Astrocyte (in vitro differentiated cells and primary cell): ENCODE results near the gene SVEP1. TPM values are rescaled to one million over a fixed set of nuclear protein-coding genes. Genes with fewer than 3 reads are reported as not detected.

Experiments
- DNase-seq: peaks from one replicate; pipeline ENCODE4 v3.0.0-alpha.2; 2010; ENCODE audit warnings: low read depth
- FAIRE-seq: peaks from 2 replicates; lab custom pipeline; 2011; peaks lifted over from hg19 to GRCh38; lab: Jason Lieb, UNC
- H2AFZ ChIP-seq: 2 replicates; pipeline ENCODE4 v1.6.0; 2012; ENCODE audit warnings: low read depth, low read length, inconsistent platforms
- H3K27ac ChIP-seq: 2 replicates; pipeline ENCODE4 v1.5.1; 2011; ENCODE audit warnings: low read depth, low read length, inconsistent platforms
- H3K27me3 ChIP-seq: 2 replicates; pipeline ENCODE4 v1.6.0; 2011; ENCODE audit warnings: low read length, inconsistent platforms; ENCODE audit not compliant: insufficient read depth
- H3K36me3 ChIP-seq: 2 replicates; pipeline ENCODE4 v1.5.1; 2011; ENCODE audit warnings: low read length, inconsistent platforms; ENCODE audit not compliant: insufficient read depth
- H3K4me1 ChIP-seq: 2 replicates; pipeline ENCODE4 v1.5.1; 2011; ENCODE audit warnings: low read length, inconsistent platforms; ENCODE audit not compliant: insufficient read depth
- H3K4me2 ChIP-seq: 2 replicates; pipeline ENCODE4 v1.6.0; 2012; ENCODE audit warnings: low read length, inconsistent platforms
- H3K4me3 ChIP-seq: 2 replicates; pipeline ENCODE4 v1.5.1; 2011; ENCODE audit warnings: low read depth, mild to moderate bottlenecking, low read length, inconsistent platforms; ENCODE audit not compliant: insufficient read depth
- H3K79me2 ChIP-seq: 2 replicates; pipeline ENCODE4 v1.6.0; 2012; ENCODE audit warnings: mild to moderate bottlenecking, low read length, inconsistent platforms; ENCODE audit not compliant: insufficient read depth
- H3K9ac ChIP-seq: 2 replicates; pipeline ENCODE4 v1.6.0; 2012; ENCODE audit warnings: mild to moderate bottlenecking, low read length, inconsistent platforms
- H3K9me3 ChIP-seq: 2 replicates; pipeline ENCODE4 v1.5.1; 2012; ENCODE audit warnings: low read depth, mild to moderate bottlenecking, low read length, inconsistent platforms; ENCODE audit not compliant: insufficient read depth
- H4K20me1 ChIP-seq: 2 replicates; pipeline ENCODE4 v1.6.0; 2012; ENCODE audit warnings: low read length, inconsistent platforms; ENCODE audit not compliant: insufficient read depth
- H3K27ac Mint-ChIP-seq: one replicate; pipeline ENCODE4 v1.8.0; 2021; ENCODE audit warnings: mild to moderate bottlenecking, mixed read lengths; ENCODE audit not compliant: unreplicated experiment
- H3K27me3 Mint-ChIP-seq: one replicate; pipeline ENCODE4 v1.8.0; 2021; ENCODE audit warnings: low read depth, mixed read lengths; ENCODE audit not compliant: unreplicated experiment
- H3K36me3 Mint-ChIP-seq: one replicate; pipeline ENCODE4 v1.8.0; 2021; ENCODE audit warnings: low read depth, mixed read lengths; ENCODE audit not compliant: unreplicated experiment
- H3K4me1 Mint-ChIP-seq: one replicate; pipeline ENCODE4 v1.8.0; 2021; ENCODE audit warnings: low read depth, mixed read lengths; ENCODE audit not compliant: unreplicated experiment
- H3K4me3 Mint-ChIP-seq: one replicate; pipeline ENCODE4 v1.8.0; 2021; ENCODE audit warnings: mild to moderate bottlenecking, moderate library complexity, mixed read lengths; ENCODE audit not compliant: unreplicated experiment
- H3K9me3 Mint-ChIP-seq: one replicate; pipeline ENCODE4 v1.8.0; 2021; ENCODE audit warnings: mild to moderate bottlenecking, mixed read lengths; ENCODE audit not compliant: unreplicated experiment
- CTCF ChIP-seq: IDR thresholded peaks from 2 replicates; pipeline ENCODE4 v1.5.1; 2011; ENCODE audit warnings: low read depth, mild to moderate bottlenecking, inconsistent platforms, low read length, moderate library complexity; ENCODE audit not compliant: insufficient read depth
- EZH2 ChIP-seq: IDR thresholded peaks from 2 replicates; pipeline ENCODE4 v1.6.1; 2012; ENCODE audit warnings: mild to moderate bottlenecking, low read length, inconsistent platforms; ENCODE audit not compliant: insufficient read depth
- total RNA-seq: library from RNA; stranded (reverse); gene quantifications from 2 replicates; pipeline ENCODE4 v1.2.1, GENCODE V29; 2021

SVEP1 gene
- total RNA-seq, 1 donor from 2014 or later = 1.1 TPM

GRCh38 chr9:110580850-110581249, 1.3 kb upstream of the SVEP1 start:
- DNase-seq (no peak), FAIRE-seq (no peak)
- H3K4me3 ChIP-seq = no peak overlapping the region
- no peaks in the 10 kb centered on the region for H3K79me2 ChIP-seq
- Mint-ChIP-seq H3K4me3 (no peak overlapping the region), H3K36me3 (no peaks in the 10 kb centered on the region), H3K9me3 (peaks cover 6% of the 10 kb centered on the region), H3K27ac (no peak overlapping the region), H3K4me1 (peaks cover 10% of the 10 kb centered on the region), H3K27me3 (peaks cover 38% of the 10 kb centered on the region)
- H3K9me3 ChIP-seq = no peaks in the 10 kb centered on the region
- peaks cover 10% of the 10 kb centered on the region for H3K4me1 ChIP-seq
- no peak overlapping the region for H3K9ac ChIP-seq
- H2AFZ ChIP-seq = no peak overlapping the region
- peak overlapping the region; percentile 97 for H3K4me2 ChIP-seq
- H3K27me3 ChIP-seq = peaks cover 3% of the 10 kb centered on the region
- H3K36me3 ChIP-seq = no peaks in the 10 kb centered on the region
- no peak overlapping the region for H3K27ac ChIP-seq
- TF ChIP-seq EZH2 (no peak), CTCF (no peak)
- H4K20me1 ChIP-seq = no peaks in the 10 kb centered on the region

GRCh38 chr9:110579862-110580219, 300 bp upstream of the SVEP1 start:
- no peaks in the 10 kb centered on the region for H3K36me3 Mint-ChIP-seq
- H3K27ac ChIP-seq = no peak overlapping the region
- peak overlapping the region; percentile 91 for H3K4me3 Mint-ChIP-seq
- H3K27me3 Mint-ChIP-seq = peaks cover 38% of the 10 kb centered on the region
- no peaks in the 10 kb centered on the region for H3K79me2 ChIP-seq
- peaks cover 10% of the 10 kb centered on the region for H3K4me1 Mint-ChIP-seq
- no peak for FAIRE-seq
- no peaks in the 10 kb centered on the region for H4K20me1 ChIP-seq
- H3K27me3 ChIP-seq = peaks cover 3% of the 10 kb centered on the region
- H3K9me3 Mint-ChIP-seq = peaks cover 1% of the 10 kb centered on the region
- H2AFZ ChIP-seq = peak overlapping the region; percentile 94
- peak; percentile 52 for DNase-seq
- H3K27ac Mint-ChIP-seq = peak overlapping the region; percentile 80
- peaks cover 10% of the 10 kb centered on the region for H3K4me1 ChIP-seq
- peak overlapping the region; percentile 97 for H3K4me2 ChIP-seq
- no peaks in the 10 kb centered on the region for H3K9me3 ChIP-seq
- H3K36me3 ChIP-seq = no peaks in the 10 kb centered on the region
- peak overlapping the region; percentile 68 for H3K4me3 ChIP-seq
- no peak for TF ChIP-seq CTCF
- TF ChIP-seq EZH2 = no peak
- H3K9ac ChIP-seq = peak overlapping the region; percentile 72

- Histone ChIP-seq H3K36me3 (no peaks in the 10 kb centered on the region), H3K4me3 (peak overlapping the region; percentile 68), H3K27ac (no peak overlapping the region), H4K20me1 (no peaks in the 10 kb centered on the region), H3K27me3 (peaks cover 3% of the 10 kb centered on the region), H3K79me2 (no peaks in the 10 kb centered on the region), H2AFZ (peak overlapping the region; percentile 94), H3K9ac (peak overlapping the region; percentile 72), H3K9me3 (no peaks in the 10 kb centered on the region), H3K4me2 (peak overlapping the region; percentile 97), H3K4me1 (peaks cover 10% of the 10 kb centered on the region)
- Mint-ChIP-seq H3K27me3 (peaks cover 32% of the 10 kb centered on the region), H3K4me1 (peaks cover 13% of the 10 kb centered on the region), H3K4me3 (peak overlapping the region; percentile 90), H3K36me3 (no peaks in the 10 kb centered on the region), H3K27ac (no peak overlapping the region), H3K9me3 (peaks cover 1% of the 10 kb centered on the region)
- no peak for DNase-seq
- TF ChIP-seq CTCF (no peak), EZH2 (no peak)
- FAIRE-seq = no peak
Observed at GRCh38 chr9:110578575-110579033, 937 bp downstream of the SVEP1 start.
